T-helper 1 cell (primary cell): ENCODE results near the gene ZNF365.
A peak's percentile ranks its signal among the peaks of the same experiment; 100 is the strongest.

Experiments
- DNase-seq, 5 donors: peaks; one replicate each; pipeline ENCODE4 v3.0.0-alpha.2; 2012 to 2020

The ZNF365 gene

GRCh38 chr10:62424026-62424425 lies 49.9 kb downstream of the ZNF365 start:
- no peak for DNase-seq

- no peak for DNase-seq
Observed at GRCh38 chr10:62426086-62426485, 51.9 kb downstream of the ZNF365 start.

- no peak for DNase-seq
Observed at GRCh38 chr10:62426600-62426999, 52.4 kb downstream of the ZNF365 start.

DNA sequence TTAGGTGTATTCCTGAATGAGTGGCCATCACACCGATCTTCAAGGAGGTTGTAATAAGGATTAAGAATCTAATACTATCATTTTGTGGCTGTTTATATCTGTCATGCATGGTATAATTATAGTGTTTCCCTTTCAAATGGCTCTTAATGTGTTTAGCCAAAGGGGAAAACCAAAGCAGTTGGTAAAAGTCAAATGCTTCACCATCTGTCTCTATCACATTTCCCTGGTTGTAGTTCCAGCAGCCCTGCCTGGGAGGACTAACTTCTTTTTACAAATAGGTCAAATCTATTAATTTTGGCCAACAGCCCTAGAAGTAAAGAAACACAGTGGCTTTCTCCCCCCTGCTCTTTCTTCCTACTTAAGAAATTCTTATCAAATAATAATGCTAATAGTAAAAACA lies 56.7 kb downstream of the ZNF365 start:
- DNase-seq = no peak

DNA sequence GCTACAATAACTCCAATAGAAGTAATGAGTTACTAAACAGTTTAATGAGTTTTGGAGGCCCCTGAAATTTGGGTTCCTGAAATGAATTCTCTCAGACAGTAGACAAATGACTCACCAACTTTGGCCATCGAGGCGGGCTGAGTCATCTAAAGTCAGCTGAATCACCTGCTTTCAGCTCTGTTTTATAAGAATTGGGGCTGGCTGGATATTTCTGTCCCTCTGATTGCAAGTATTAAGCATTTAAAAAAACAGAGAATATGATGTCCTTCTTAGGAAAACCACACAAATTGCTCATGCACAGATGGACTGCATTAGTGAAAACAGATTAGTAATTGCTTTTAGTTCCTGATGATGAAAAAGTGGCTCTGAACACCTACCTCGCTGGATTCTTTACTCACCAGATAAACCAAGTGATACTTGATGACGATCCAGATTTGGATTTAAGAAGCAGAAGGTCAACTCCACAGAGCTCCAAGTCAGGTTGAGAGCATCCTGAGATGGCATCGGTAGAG lies 59.1 kb downstream of the ZNF365 start:
- DNase-seq = peak in 1 of 5 donors; percentile 68

- DNase-seq = no peak
Observed at GRCh38 chr10:62433901-62434300, 59.7 kb downstream of the ZNF365 start.

- DNase-seq = peak in 2 of 5 donors; percentile 13 to 51
Observed at GRCh38 chr10:62437696-62438095, 63.5 kb downstream of the ZNF365 start.

DNA sequence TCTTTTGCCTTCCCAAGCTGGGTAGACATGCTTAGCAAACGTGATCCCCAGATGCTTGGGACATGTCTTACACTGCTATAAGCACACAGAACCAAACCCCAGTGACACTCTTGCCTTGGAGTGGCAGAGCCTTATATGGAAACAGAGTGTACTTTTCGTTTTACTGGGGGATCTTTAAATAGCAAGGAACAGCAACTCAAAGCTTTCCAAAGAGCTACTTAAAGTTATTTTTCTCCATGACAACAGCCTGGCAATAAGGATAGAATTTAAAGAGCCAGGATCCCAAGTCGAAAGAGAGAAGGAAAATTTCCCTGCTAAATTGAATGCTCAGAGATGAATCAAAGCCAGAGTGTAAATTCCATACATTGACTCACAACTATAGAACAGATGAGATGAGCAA lies 67.8 kb downstream of the ZNF365 start:
- DNase-seq = no peak

GRCh38 chr10:62442894-62443669 lies 68.9 kb downstream of the ZNF365 start:
- DNase-seq = no peak

DNA sequence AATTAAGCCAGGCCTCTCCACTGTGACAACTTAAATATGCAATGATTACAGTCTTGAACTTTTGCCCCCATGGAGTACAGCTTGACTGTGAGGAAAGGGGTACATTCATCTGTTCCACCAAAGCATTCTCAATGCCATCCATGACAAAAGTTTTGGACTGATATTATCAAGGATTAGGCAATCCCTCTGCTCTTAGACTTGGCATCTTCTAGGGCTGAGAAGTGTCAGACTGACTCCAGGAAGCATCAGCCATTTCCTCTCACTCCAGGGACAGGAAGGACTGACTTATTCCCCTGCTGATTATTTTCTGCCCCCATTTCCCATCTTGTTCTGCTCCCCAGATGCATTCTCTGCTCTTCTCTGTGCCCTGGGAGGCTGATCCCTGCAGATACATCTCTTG lies 69.7 kb downstream of the ZNF365 start:
- DNase-seq = no peak

DNA sequence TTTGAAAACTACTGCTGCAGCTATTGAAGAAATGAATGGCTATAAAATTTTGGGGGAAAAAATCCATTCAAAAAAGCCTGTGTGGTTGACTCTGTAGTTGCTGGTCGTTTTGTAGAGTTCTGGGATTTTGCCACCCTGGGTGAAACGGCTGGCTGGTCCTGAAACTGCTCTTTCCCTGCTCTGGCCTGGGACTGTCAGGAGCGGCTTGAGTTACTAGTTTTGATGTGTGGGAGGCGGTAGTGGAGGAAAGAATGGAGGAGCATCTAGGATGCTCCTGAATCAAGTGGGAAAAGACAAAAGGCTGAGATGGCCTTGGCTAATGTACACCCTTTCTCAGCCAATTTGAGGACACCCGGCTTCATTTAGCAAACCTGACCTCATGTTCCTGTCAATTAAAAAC lies 72.5 kb downstream of the ZNF365 start:
- DNase-seq = no peak

DNA sequence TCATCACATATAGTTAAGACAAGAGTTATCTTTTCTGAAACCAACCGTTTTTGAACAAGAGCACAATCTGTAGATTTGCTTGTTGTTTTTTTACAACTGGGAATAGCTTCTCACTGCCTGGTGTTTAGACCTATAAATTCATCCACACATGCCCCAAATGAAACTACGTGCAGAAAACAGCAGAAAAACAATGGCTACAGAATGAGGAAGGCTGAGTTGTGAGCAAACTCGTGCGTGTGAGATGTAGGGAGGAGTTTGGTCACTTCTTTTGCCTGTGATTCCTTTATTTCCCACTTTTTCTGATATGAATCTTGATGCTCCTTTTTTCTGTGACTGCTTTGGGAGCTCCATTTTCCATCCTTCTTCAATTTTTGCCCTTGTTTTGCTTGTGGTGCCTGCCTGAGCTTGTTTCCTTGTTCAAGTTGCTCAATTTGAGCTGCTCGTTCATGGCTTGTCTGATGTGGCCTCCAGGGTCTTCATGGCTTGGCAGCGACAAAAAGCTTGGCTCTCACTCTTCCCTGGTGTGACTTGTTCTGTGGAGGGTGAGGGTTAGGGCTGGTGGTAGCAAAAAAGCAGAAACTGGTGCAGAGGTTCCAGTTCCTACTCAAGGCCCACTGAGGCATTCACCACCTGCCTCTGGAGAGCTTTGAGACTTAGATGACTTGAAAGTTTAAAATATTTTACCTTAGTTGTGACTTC lies 76.9 kb downstream of the ZNF365 start:
- DNase-seq = no peak

- no peak for DNase-seq
Observed at GRCh38 chr10:62451611-62451975, 77.4 kb downstream of the ZNF365 start.
